OCI-LY7 (cell line): Measurements from ENCODE around the gene TBX5. TPM values are rescaled to one million over a fixed set of nuclear protein-coding genes. Genes with fewer than 3 reads are reported as not detected.

Experiments used
- BruUV-seq: library from RNA; stranded (reverse); fragments of 400-500 nt; replicated peaks from 2 replicates; lab custom pipeline; 2021; lab: Mats Ljungman, UMichigan
- CTCF ChIA-PET: fragments of 300-600 bp; sonication (Branson Sonifier 250); formaldehyde crosslinking; loops from one replicate; lab custom pipeline; 2022; ENCODE audit warnings: antibody characterized with exemption; ENCODE audit not compliant: unreplicated experiment; lab: Charles Lee
- POLR2A ChIA-PET: fragments of 300-600 bp; sonication (Branson Sonifier 250); formaldehyde crosslinking; loops from one replicate; lab custom pipeline; 2022; ENCODE audit warnings: antibody characterized with exemption; lab: Charles Lee
- DNase-seq: peaks from one replicate; pipeline ENCODE4 v3.0.0-alpha.2; 2015; ENCODE audit warnings: low spot score
- H2AFZ ChIP-seq: fragments of 200-600 bp; sonication (generic), shearing (Covaris generic); 2 replicates; pipeline ENCODE4 v1.6.1; 2014; ENCODE audit warnings: mild to moderate bottlenecking, antibody characterized with exemption, low read length, moderate library complexity
- H3K27ac ChIP-seq: fragments of 200-600 bp; sonication (generic); 2 replicates; pipeline ENCODE4 v1.5.1; 2014; ENCODE audit warnings: mixed run types, low read depth, mild to moderate bottlenecking, moderate library complexity, low read length, inconsistent platforms; ENCODE audit not compliant: poor library complexity, severe bottlenecking
- H3K36me3 ChIP-seq: fragments of 200-600 bp; sonication (generic); 2 replicates; pipeline ENCODE4 v1.6.1; 2014; ENCODE audit warnings: mild to moderate bottlenecking, antibody characterized with exemption, low read length, moderate library complexity, mixed read lengths; ENCODE audit not compliant: insufficient read depth
- H3K4me1 ChIP-seq: fragments of 200-600 bp; sonication (generic); 2 replicates; pipeline ENCODE4 v1.5.1; 2014; ENCODE audit warnings: mild to moderate bottlenecking, low read length; ENCODE audit not compliant: insufficient read depth, poor library complexity, severe bottlenecking
- H3K4me2 ChIP-seq: fragments of 200-600 bp; sonication (generic); 2 replicates; pipeline ENCODE4 v1.6.1; 2014; ENCODE audit warnings: mild to moderate bottlenecking, low read length
- H3K4me3 ChIP-seq: fragments of 200-600 bp; sonication (generic); 2 replicates; pipeline ENCODE4 v1.5.1; 2014; ENCODE audit warnings: mild to moderate bottlenecking, low read depth, low read length; ENCODE audit not compliant: poor library complexity, severe bottlenecking
- H3K79me2 ChIP-seq: fragments of 200-600 bp; sonication (generic); 2 replicates; pipeline ENCODE4 v1.6.1; 2016; ENCODE audit warnings: low read depth, mild to moderate bottlenecking, low read length, moderate library complexity, mixed read lengths; ENCODE audit not compliant: insufficient read depth
- H3K9me2 ChIP-seq: fragments of 200-600 bp; sonication (generic); 2 replicates; pipeline ENCODE4 v1.6.1; 2016; ENCODE audit warnings: mild to moderate bottlenecking, low read length, mixed read lengths; ENCODE audit not compliant: insufficient read depth
- H3K9me3 ChIP-seq: fragments of 200-600 bp; sonication (generic); 2 replicates; pipeline ENCODE4 v1.6.1; 2014; ENCODE audit warnings: mild to moderate bottlenecking, mixed run types, low read length, mixed read lengths
- H4K20me1 ChIP-seq: fragments of 200-600 bp; sonication (generic); 2 replicates; pipeline ENCODE4 v1.6.1; 2014; ENCODE audit warnings: mild to moderate bottlenecking, antibody characterized with exemption, low read length, moderate library complexity, mixed read lengths; ENCODE audit not compliant: insufficient read depth
- CTCF ChIP-seq: fragments of 200-600 bp; sonication (generic); conservative IDR thresholded peaks from 2 replicates; pipeline ENCODE4 v1.5.1; 2014; ENCODE audit warnings: mild to moderate bottlenecking, antibody characterized with exemption, low read length, moderate library complexity, mixed read lengths
- EZH2phosphoT487 ChIP-seq: fragments of 200-600 bp; sonication (generic); IDR thresholded peaks from 2 replicates; pipeline ENCODE4 v1.6.1; 2018; ENCODE audit warnings: low read depth, borderline replicate concordance, mild to moderate bottlenecking, mixed run types, antibody characterized with exemption, low read length, moderate library complexity, mixed read lengths
- intact Hi-C: fragments of 100-400 bp; cut with micrococcal nuclease; formaldehyde crosslinking; loops from one replicate; pipeline ENCODE4 v1.10.0; 2022; ENCODE audit not compliant: unreplicated experiment
- total RNA-seq, 2 experiments: library from RNA; depleted of rRNA in 1 of 2; stranded (reverse); fragments of >200 nt in 1 of 2; shearing (Covaris generic) in 1 of 2; gene quantifications; 2 replicates each; pipeline ENCODE4 v1.2.3, GENCODE V29; 2014 to 2022

TBX5 gene
- total RNA-seq, 2 experiments from 2014 or later = not detected

DNA sequence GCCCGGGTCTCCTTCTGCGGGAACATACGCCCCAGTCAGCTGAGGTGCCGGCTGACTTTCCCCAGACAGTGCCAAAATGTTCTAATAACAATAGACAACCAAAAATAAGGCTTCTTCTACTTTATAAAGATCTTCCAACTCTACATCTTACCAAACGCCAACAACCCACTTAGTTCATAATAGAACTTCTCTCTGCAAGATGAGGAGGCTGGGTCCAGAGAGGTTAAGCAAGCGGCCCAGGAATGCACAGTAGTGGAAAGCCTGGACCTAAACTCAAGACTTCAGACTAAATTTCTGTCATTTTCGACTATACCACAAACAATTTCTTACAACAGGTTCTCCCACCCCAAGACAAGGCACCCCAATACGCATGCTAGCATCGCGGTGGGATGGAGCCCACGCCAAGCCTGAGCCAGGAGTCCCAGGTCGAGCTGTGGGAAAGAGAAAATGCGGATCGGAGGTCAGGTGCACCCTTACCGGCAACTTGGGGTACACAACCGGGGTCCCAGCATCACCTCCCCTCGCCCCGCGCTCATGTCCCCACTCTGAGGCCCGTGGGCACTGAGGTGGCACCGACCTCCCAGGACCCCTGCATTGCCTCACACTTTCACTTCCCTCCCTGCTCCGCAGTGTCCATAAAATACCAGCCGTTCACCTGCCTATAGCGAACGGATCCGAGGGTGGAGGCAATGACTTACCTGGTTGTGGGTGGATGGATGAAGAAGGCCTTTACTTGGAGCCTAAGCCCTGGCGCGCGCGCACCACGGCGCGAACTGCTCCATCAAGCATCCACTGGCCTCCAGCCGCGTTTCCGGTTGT lies 42.1 kb upstream of the TBX5 start:
- H3K36me3 ChIP-seq = no peaks in the 10 kb centered on the region
- no peaks in the 10 kb centered on the region for H3K4me1 ChIP-seq
- DNase-seq = no peak
- CTCF ChIA-PET = no interaction called here
- H3K4me3 ChIP-seq = no peak overlapping the region
- H3K79me2 ChIP-seq = no peaks in the 10 kb centered on the region
- no peak overlapping the region for H3K4me2 ChIP-seq
- H2AFZ ChIP-seq = no peak overlapping the region
- no peak overlapping the region for H3K27ac ChIP-seq
- H3K9me2 ChIP-seq = no peaks in the 10 kb centered on the region
- H3K9me3 ChIP-seq = no peaks in the 10 kb centered on the region
- intact Hi-C loops = no loop called here
- POLR2A ChIA-PET = interaction anchor here (0.6 kb wide), 1 partner anchor 1128 kb away, joined by 3 read pairs; no protein-coding TSS in a partner anchor
- BruUV-seq = no TSS peak
- no peak for TF ChIP-seq EZH2phosphoT487
- TF ChIP-seq CTCF = no peak
- H4K20me1 ChIP-seq = no peaks in the 10 kb centered on the region

- no peaks in the 10 kb centered on the region for H3K9me2 ChIP-seq
- H3K4me3 ChIP-seq = no peak overlapping the region
- H3K4me1 ChIP-seq = no peaks in the 10 kb centered on the region
- no peaks in the 10 kb centered on the region for H3K36me3 ChIP-seq
- no peak overlapping the region for H3K27ac ChIP-seq
- CTCF ChIA-PET = no interaction called here
- TF ChIP-seq CTCF (no peak), EZH2phosphoT487 (no peak)
- no peak overlapping the region for H3K4me2 ChIP-seq
- POLR2A ChIA-PET = no interaction called here
- H3K9me3 ChIP-seq = no peaks in the 10 kb centered on the region
- intact Hi-C loops = no loop called here
- BruUV-seq = no TSS peak
- no peak for DNase-seq
- no peak overlapping the region for H2AFZ ChIP-seq
- no peaks in the 10 kb centered on the region for H3K79me2 ChIP-seq
- no peaks in the 10 kb centered on the region for H4K20me1 ChIP-seq
These were observed 41.4 kb upstream of the TBX5 start for GRCh38 chr12:114447274-114447716.
